ENCODE measurements around the gene MTMR12. TPM values are rescaled to one million over a fixed set of nuclear protein-coding genes. Genes with fewer than 3 reads are reported as not detected.

MTMR12 gene
- total and polyA plus RNA-seq, 2 of the 13 experiments (the other 11 are each of a cell fraction or from before 2014, with no cell fraction given): 23.4 to 36.6 TPM

- Histone ChIP-seq H3K4me3 (replicated peaks in 1 of 3; ENCODE audit: insufficient read depth in 1 of 3, low read depth in 2 of 3, low read length in 3 of 3) (no peak overlapping the region), H3K4me2 (ENCODE audit: low read depth, low read length) (no peak overlapping the region), H3K9me3 (ENCODE audit: low read length) (no peaks in the 10 kb centered on the region), H2AFZ (ENCODE audit: low read length) (no peak overlapping the region), H3K79me2 (ENCODE audit: insufficient read depth, low read length) (peaks cover 94% of the 10 kb centered on the region), H3K9ac (ENCODE audit: insufficient read depth, low read depth, low read length) (no peak overlapping the region), H4K20me1 (ENCODE audit: insufficient read depth, low read length) (peaks cover 39% of the 10 kb centered on the region), H3K36me3 (replicated peaks in 1 of 2; ENCODE audit: control insufficient read depth in 1 of 2, insufficient read depth in 2 of 2, low read length in 2 of 2) (peaks cover 1 to 25% of the 10 kb centered on the region in 2 experiments; a peak in 4 of 5 replicates), H3K27ac (ENCODE audit: extremely low read length, insufficient read depth, low read length) (no peak overlapping the region), H3K4me1 (ENCODE audit: insufficient read depth, low read length) (peaks cover 64% of the 10 kb centered on the region), H3K27me3 (ENCODE audit: control insufficient read depth in 1 of 2, insufficient read depth in 2 of 2, low read length in 2 of 2) (no peaks in the 10 kb centered on the region)
- ChIA-PET POLR2A (no interaction called here), CTCF (ENCODE audit: low intra/inter-chr PET ratio, low total read pairs) (no interaction called here)
- in situ Hi-C loops (cut with HindIII; ENCODE audit: extremely low pct_ligation_motif_present, low pct_unique_long_range_greater_than_20kb): no loop called here
- intact Hi-C loops (cut with micrococcal nuclease; ENCODE audit: unreplicated experiment): no loop called here
- DNase-seq (ENCODE audit: low spot score): no peak
- WGBS (ENCODE audit: low lambda C conversion rate): 100% methylated on average over 6 of the region's 6 CpGs
- BruUV-seq (replicated peaks): no TSS peak
- no peak for ATAC-seq
- no peak for FAIRE-seq
- TF ChIP-seq THAP9 (CRISPR knock-in tag; IDR thresholded peaks at IDR 0.05; ENCODE audit: borderline replicate concordance) (no peak), MBNL3 (CRISPR knock-in tag; conservative IDR thresholded peaks at IDR 0.05) (no peak), ZNF383 (CRISPR knock-in tag; IDR thresholded peaks at IDR 0.05; ENCODE audit: borderline replicate concordance) (no peak), PCBP1 (IDR thresholded peaks at IDR 0.05; ENCODE audit: borderline replicate concordance, low read depth, low read length) (no peak), FLYWCH1 (CRISPR knock-in tag; IDR thresholded peaks at IDR 0.05) (no peak), DZIP1 (CRISPR knock-in tag; IDR thresholded peaks at IDR 0.05) (no peak), GFI1 (CRISPR knock-in tag; IDR thresholded peaks at IDR 0.05; ENCODE audit: borderline replicate concordance) (no peak), ZNF737 (CRISPR knock-in tag; IDR thresholded peaks at IDR 0.05; ENCODE audit: borderline replicate concordance) (no peak), ZNF143 (CRISPR knock-in tag; IDR thresholded peaks at IDR 0.05) (no peak), GMEB1 (CRISPR knock-in tag; IDR thresholded peaks at IDR 0.05; ENCODE audit: borderline replicate concordance) (no peak), SRF (IDR thresholded peaks at IDR 0.05; ENCODE audit: low read depth, low read length) (no peak), ZNF552 (CRISPR knock-in tag; IDR thresholded peaks at IDR 0.05; ENCODE audit: borderline replicate concordance) (no peak), E2F1 (CRISPR knock-in tag; IDR thresholded peaks at IDR 0.05) (no peak)
Observed at GRCh38 chr5:32303755-32304120, 9.0 kb downstream of the MTMR12 start.

Data from HepG2 (cell line).